ENCODE results near the gene TAS2R60. TPM values are rescaled to one million over a fixed set of nuclear protein-coding genes. Genes with fewer than 3 reads are reported as not detected.
"Not testable (repeated sequence)": the region's sequence is repeated elsewhere in the genome, so short reads cannot be mapped to it uniquely, and the experiment has no call there.

The TAS2R60 gene
- total and polyA plus RNA-seq, 2 donors (not counting 3 experiments of a cell fraction or from before 2014, with no cell fraction given), result not detected

GRCh38 chr7:143413123-143413522 is 30.1 kb upstream of the TAS2R60 start:
- DNase-seq (ENCODE audit: low read depth, low spot score) (no peak), FAIRE-seq (no peak)
- POLR2A ChIA-PET, result no interaction called here
- H2AFZ ChIP-seq (ENCODE audit: low read depth, low read length), result no peak overlapping the region
- no peak overlapping the region for H3K4me3 ChIP-seq (replicated peaks in 1 of 3; ENCODE audit: insufficient read depth in 1 of 3, low read depth in 1 of 3, low read length in 3 of 3)
- no peaks in the 10 kb centered on the region for H3K79me2 ChIP-seq (ENCODE audit: control insufficient read depth, insufficient read depth, low read length)
- intact Hi-C loops (cut with micrococcal nuclease), result no loop called here
- no peaks in the 10 kb centered on the region for H3K36me3 ChIP-seq (ENCODE audit: control insufficient read depth in 2 of 2, extremely low read depth in 1 of 2, insufficient read depth in 2 of 2, low read length in 2 of 2)
- no peaks in the 10 kb centered on the region for H4K20me1 ChIP-seq (replicated peaks; ENCODE audit: control insufficient read depth, extremely low read depth, insufficient read depth, low read length)
- no peaks in the 10 kb centered on the region for H3K27me3 ChIP-seq (ENCODE audit: control insufficient read depth in 2 of 2, insufficient read depth in 2 of 2, low read length in 2 of 2)
- H3K9me1 ChIP-seq (replicated peaks; ENCODE audit: control insufficient read depth, extremely low read depth, insufficient read depth, low read length), result no peaks in the 10 kb centered on the region
- TF ChIP-seq EZH2 (IDR thresholded peaks at IDR 0.05; ENCODE audit: borderline replicate concordance, low read depth, low read length, severe bottlenecking) (no peak), MAX (IDR thresholded peaks at IDR 0.05; ENCODE audit: insufficient read depth, insufficient read length) (no peak), CTCF (IDR thresholded peaks at IDR 0.05; ENCODE audit: extremely low read depth in 1 of 2, insufficient read depth in 1 of 2, low read depth in 1 of 2, low read length in 2 of 2) (no peak), JUN (IDR thresholded peaks at IDR 0.05; ENCODE audit: borderline replicate concordance, insufficient read depth, insufficient read length, low read depth) (no peak), POLR2A (IDR thresholded peaks at IDR 0.05; ENCODE audit: low read depth, low read length) (no peak), POLR2AphosphoS5 (IDR thresholded peaks at IDR 0.05; ENCODE audit: insufficient read depth, low read depth, low read length) (no peak), MYC (IDR thresholded peaks at IDR 0.05; ENCODE audit: low read depth, low read length) (no peak), GATA2 (IDR thresholded peaks at IDR 0.05; ENCODE audit: insufficient read depth, insufficient read length, low read depth, low read length) (no peak), FOS (IDR thresholded peaks at IDR 0.05; ENCODE audit: borderline replicate concordance, insufficient read depth, low read length) (no peak)
- CTCF ChIA-PET, result no interaction called here
- no peaks in the 10 kb centered on the region for H3K9me3 ChIP-seq (replicated peaks; ENCODE audit: control insufficient read depth, insufficient read depth, low read length)
- H3K4me1 ChIP-seq (ENCODE audit: control insufficient read depth, extremely low read depth, insufficient read depth, low read length), result peaks cover 16% of the 10 kb centered on the region
- no peak overlapping the region for H3K4me2 ChIP-seq (ENCODE audit: insufficient read depth, low read length)
- dilution Hi-C loops (cut with MboI; ENCODE audit: extremely low pct_ligation_motif_present, low sequenced_read_pairs), result no loop called here
- BruUV-seq (replicated peaks), result no TSS peak
- H3K27ac ChIP-seq (ENCODE audit: insufficient read depth, low read depth, low read length), result no peak overlapping the region
- H3K9ac ChIP-seq (replicated peaks; ENCODE audit: extremely low read depth, insufficient read depth, low read length), result no peak overlapping the region

GRCh38 chr7:143415209-143415608 is 28.0 kb upstream of the TAS2R60 start:
- intact Hi-C loops (cut with micrococcal nuclease); POLR2A ChIA-PET; dilution Hi-C loops (cut with MboI; ENCODE audit: extremely low pct_ligation_motif_present, low sequenced_read_pairs); FAIRE-seq; H3K36me3 ChIP-seq (ENCODE audit: control insufficient read depth in 2 of 2, extremely low read depth in 1 of 2, insufficient read depth in 2 of 2, low read length in 2 of 2); H3K9ac ChIP-seq (replicated peaks; ENCODE audit: extremely low read depth, insufficient read depth, low read length); H3K4me3 ChIP-seq (replicated peaks in 1 of 3; ENCODE audit: insufficient read depth in 1 of 3, low read depth in 1 of 3, low read length in 3 of 3); H3K79me2 ChIP-seq (ENCODE audit: control insufficient read depth, insufficient read depth, low read length); H3K4me2 ChIP-seq (ENCODE audit: insufficient read depth, low read length); BruUV-seq (replicated peaks); H3K9me1 ChIP-seq (replicated peaks; ENCODE audit: control insufficient read depth, extremely low read depth, insufficient read depth, low read length); H3K27me3 ChIP-seq (ENCODE audit: control insufficient read depth in 2 of 2, insufficient read depth in 2 of 2, low read length in 2 of 2); H2AFZ ChIP-seq (ENCODE audit: low read depth, low read length); DNase-seq (ENCODE audit: low read depth, low spot score); H3K9me3 ChIP-seq (replicated peaks; ENCODE audit: control insufficient read depth, insufficient read depth, low read length); H4K20me1 ChIP-seq (replicated peaks; ENCODE audit: control insufficient read depth, extremely low read depth, insufficient read depth, low read length); H3K4me1 ChIP-seq (ENCODE audit: control insufficient read depth, extremely low read depth, insufficient read depth, low read length); H3K27ac ChIP-seq (ENCODE audit: insufficient read depth, low read depth, low read length): not testable (repeated sequence)
- CTCF ChIA-PET, result interaction anchor here (1.0 to 4.3 kb wide), 13 partner anchors 9 to 322 kb away, joined by 3 to 52 read pairs (median 9); no protein-coding TSS in a partner anchor
